ENCODE measurements around the gene EMCN.

DNA sequence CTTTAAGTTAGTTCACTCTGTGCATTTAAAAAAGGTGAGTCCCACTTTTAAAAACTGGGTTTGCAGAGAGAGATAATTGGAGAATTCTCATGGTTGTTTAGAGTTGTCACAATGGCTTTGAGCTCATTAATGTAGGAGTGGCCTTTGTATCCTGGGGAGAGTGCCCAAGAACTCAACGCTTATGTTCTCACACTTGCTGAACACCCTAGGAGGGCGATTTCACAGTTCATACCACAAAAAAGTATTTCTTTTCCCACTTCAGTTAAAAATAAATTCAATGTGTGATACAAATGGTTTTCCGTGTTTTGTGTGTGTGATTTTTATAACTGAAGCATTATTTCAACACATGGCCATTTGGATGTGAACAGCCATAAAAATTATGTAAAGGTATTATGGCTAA is 8.4 kb downstream of the EMCN start:
- TF ChIP-seq, protein P1, sequence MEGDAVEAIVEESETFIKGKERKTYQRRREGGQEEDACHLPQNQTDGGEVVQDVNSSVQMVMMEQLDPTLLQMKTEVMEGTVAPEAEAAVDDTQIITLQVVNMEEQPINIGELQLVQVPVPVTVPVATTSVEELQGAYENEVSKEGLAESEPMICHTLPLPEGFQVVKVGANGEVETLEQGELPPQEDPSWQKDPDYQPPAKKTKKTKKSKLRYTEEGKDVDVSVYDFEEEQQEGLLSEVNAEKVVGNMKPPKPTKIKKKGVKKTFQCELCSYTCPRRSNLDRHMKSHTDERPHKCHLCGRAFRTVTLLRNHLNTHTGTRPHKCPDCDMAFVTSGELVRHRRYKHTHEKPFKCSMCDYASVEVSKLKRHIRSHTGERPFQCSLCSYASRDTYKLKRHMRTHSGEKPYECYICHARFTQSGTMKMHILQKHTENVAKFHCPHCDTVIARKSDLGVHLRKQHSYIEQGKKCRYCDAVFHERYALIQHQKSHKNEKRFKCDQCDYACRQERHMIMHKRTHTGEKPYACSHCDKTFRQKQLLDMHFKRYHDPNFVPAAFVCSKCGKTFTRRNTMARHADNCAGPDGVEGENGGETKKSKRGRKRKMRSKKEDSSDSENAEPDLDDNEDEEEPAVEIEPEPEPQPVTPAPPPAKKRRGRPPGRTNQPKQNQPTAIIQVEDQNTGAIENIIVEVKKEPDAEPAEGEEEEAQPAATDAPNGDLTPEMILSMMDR (IDR thresholded peaks at IDR 0.05 in 2 of 3, conservative IDR thresholded peaks at IDR 0.05 in 1 of 3; ENCODE audit: control insufficient read depth in 2 of 3, extremely low read depth in 1 of 3, insufficient read depth in 1 of 3, low read depth in 3 of 3, low read length in 3 of 3) = no peak
- TF ChIP-seq YY1 (IDR thresholded peaks at IDR 0.05; ENCODE audit: low read depth, low read length) = no peak
- no peak for TF ChIP-seq RFX5 (IDR thresholded peaks at IDR 0.05; ENCODE audit: low read depth, low read length)
- no peak for TF ChIP-seq EED (IDR thresholded peaks at IDR 0.05; ENCODE audit: low read depth)
- no peak for TF ChIP-seq NFYB (IDR thresholded peaks at IDR 0.05; ENCODE audit: insufficient read depth, low read depth, low read length)
- no peak for TF ChIP-seq MTA2 (IDR thresholded peaks at IDR 0.05; ENCODE audit: low read depth)
- TF ChIP-seq, protein P2, sequence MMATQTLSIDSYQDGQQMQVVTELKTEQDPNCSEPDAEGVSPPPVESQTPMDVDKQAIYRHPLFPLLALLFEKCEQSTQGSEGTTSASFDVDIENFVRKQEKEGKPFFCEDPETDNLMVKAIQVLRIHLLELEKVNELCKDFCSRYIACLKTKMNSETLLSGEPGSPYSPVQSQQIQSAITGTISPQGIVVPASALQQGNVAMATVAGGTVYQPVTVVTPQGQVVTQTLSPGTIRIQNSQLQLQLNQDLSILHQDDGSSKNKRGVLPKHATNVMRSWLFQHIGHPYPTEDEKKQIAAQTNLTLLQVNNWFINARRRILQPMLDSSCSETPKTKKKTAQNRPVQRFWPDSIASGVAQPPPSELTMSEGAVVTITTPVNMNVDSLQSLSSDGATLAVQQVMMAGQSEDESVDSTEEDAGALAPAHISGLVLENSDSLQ (IDR thresholded peaks at IDR 0.05) = no peak
- TF ChIP-seq, protein P3, sequence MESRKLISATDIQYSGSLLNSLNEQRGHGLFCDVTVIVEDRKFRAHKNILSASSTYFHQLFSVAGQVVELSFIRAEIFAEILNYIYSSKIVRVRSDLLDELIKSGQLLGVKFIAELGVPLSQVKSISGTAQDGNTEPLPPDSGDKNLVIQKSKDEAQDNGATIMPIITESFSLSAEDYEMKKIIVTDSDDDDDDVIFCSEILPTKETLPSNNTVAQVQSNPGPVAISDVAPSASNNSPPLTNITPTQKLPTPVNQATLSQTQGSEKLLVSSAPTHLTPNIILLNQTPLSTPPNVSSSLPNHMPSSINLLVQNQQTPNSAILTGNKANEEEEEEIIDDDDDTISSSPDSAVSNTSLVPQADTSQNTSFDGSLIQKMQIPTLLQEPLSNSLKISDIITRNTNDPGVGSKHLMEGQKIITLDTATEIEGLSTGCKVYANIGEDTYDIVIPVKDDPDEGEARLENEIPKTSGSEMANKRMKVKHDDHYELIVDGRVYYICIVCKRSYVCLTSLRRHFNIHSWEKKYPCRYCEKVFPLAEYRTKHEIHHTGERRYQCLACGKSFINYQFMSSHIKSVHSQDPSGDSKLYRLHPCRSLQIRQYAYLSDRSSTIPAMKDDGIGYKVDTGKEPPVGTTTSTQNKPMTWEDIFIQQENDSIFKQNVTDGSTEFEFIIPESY (IDR thresholded peaks at IDR 0.05) = no peak
